ENCODE results near the gene C5.

DNA sequence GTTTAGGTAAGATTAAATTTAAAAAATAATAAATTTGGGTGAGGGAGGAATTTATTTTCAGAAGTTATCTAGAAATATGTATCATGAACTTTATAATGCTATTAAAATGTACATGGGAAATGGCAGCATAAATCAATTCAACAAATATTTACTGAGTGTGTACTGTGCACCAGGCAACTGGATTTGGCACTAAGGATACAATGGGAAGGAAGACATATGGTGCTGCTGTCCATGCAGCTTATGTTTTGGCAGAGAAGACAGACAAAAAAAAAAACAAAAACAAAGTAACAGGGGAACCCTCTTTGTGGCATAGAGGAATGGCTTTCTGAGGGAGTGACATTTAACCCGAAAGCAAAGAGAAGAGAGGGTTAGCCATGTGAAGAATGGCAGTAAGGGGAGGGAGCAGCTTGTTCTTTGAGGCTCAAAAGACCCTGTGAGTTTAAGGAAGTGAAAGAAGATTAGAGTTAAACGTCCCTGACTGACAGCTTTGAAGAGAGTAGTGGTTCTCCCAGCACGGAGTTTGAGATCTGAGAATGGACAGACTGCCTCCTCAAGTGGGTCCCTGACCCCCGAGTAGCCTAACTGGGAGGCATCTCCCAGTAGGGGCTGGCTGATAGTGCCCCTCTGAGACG lies 48.6 kb upstream of the C5 start:
- TF ChIP-seq, protein P1, sequence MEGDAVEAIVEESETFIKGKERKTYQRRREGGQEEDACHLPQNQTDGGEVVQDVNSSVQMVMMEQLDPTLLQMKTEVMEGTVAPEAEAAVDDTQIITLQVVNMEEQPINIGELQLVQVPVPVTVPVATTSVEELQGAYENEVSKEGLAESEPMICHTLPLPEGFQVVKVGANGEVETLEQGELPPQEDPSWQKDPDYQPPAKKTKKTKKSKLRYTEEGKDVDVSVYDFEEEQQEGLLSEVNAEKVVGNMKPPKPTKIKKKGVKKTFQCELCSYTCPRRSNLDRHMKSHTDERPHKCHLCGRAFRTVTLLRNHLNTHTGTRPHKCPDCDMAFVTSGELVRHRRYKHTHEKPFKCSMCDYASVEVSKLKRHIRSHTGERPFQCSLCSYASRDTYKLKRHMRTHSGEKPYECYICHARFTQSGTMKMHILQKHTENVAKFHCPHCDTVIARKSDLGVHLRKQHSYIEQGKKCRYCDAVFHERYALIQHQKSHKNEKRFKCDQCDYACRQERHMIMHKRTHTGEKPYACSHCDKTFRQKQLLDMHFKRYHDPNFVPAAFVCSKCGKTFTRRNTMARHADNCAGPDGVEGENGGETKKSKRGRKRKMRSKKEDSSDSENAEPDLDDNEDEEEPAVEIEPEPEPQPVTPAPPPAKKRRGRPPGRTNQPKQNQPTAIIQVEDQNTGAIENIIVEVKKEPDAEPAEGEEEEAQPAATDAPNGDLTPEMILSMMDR (IDR thresholded peaks at IDR 0.05; ENCODE audit: poor library complexity) = no peak
- TF ChIP-seq EZH2 (IDR thresholded peaks at IDR 0.05; ENCODE audit: borderline replicate concordance) = no peak
- TF ChIP-seq EZH2phosphoT487 (IDR thresholded peaks at IDR 0.05; ENCODE audit: low read depth, severe bottlenecking, unreplicated experiment) = no peak

Data from hepatocyte (in vitro differentiated cells).